GM12878 (cell line): ENCODE results near the gene ARHGEF25.
A peak's percentile ranks its signal among the peaks of the same experiment; 100 is the strongest.

Experiments used
- POU2F2 ChIP-seq: IDR thresholded peaks from 3 replicates; pipeline ENCODE4 v1.6.1; 2011; ENCODE audit warnings: low read depth, mild to moderate bottlenecking, low read length, borderline replicate concordance
- YY1 ChIP-seq: IDR thresholded peaks from 2 replicates; pipeline ENCODE4 v1.6.1; 2011; ENCODE audit warnings: low read depth, mild to moderate bottlenecking, low read length
- TF ChIP-seq, protein P1 (sequence below), 3 experiments: IDR thresholded peaks in 2 of 3; conservative IDR thresholded peaks in 1 of 3; 2 replicates each; pipeline ENCODE4 v1.5.1; 2011; ENCODE audit warnings: low read depth in 3 of 3, low read length in 3 of 3, mild to moderate bottlenecking in 3 of 3, control low read depth in 2 of 3, moderate library complexity in 2 of 3, inconsistent platforms in 1 of 3, mixed read lengths in 1 of 3; ENCODE audit not compliant: control insufficient read depth in 2 of 3, insufficient read depth in 1 of 3; ENCODE audit errors: extremely low read depth in 1 of 3
- TF ChIP-seq, protein P2 (sequence below): IDR thresholded peaks from 2 replicates; pipeline ENCODE4 v1.6.1; 2012; ENCODE audit warnings: improper control_type of control experiment, low read depth, low read length; ENCODE audit not compliant: insufficient replicate concordance

DNA sequence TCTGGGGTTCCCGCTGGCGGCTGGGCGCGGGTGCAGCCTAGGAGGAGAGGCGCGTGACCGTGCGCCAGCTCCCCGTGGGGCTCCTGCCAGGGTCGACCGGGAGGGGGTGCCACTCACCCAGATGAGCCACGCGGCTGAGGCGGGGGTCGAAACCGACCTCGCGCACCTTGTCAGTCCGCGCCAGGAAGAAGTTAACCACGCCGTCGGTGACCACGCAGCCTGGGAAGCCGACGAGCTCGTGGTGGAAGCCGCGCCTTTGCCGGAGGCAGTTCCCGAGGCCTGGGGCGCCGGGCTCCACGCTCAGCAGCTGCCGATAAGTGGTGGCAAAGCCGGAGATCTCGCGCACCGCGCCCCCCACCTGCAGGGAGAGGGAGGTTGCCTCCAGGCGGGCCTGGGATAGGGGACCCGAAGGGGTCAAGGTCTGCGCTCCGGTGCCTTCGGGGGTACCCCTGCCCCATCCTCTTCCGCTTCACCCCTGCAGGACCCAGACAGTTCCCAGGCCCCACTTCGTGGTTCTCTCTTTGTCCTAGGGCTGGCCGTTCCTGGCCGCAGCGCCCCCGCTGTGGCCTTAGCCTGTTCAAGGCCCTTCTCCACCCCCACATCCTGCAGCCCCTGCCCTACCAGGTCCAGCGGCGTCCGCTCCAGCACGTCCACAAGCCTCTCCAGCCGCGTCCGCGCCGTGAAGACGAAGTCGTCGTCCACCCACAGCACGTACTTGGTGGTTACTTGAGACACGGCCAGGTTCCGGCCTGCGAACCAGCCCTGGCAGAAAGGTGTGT, 16.5 kb downstream of the ARHGEF25 start:
- TF ChIP-seq YY1, result no peak
- TF ChIP-seq, protein P1, sequence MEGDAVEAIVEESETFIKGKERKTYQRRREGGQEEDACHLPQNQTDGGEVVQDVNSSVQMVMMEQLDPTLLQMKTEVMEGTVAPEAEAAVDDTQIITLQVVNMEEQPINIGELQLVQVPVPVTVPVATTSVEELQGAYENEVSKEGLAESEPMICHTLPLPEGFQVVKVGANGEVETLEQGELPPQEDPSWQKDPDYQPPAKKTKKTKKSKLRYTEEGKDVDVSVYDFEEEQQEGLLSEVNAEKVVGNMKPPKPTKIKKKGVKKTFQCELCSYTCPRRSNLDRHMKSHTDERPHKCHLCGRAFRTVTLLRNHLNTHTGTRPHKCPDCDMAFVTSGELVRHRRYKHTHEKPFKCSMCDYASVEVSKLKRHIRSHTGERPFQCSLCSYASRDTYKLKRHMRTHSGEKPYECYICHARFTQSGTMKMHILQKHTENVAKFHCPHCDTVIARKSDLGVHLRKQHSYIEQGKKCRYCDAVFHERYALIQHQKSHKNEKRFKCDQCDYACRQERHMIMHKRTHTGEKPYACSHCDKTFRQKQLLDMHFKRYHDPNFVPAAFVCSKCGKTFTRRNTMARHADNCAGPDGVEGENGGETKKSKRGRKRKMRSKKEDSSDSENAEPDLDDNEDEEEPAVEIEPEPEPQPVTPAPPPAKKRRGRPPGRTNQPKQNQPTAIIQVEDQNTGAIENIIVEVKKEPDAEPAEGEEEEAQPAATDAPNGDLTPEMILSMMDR (IDR thresholded peaks at IDR 0.05 in 2 of 3, conservative IDR thresholded peaks at IDR 0.05 in 1 of 3; ENCODE audit: control insufficient read depth in 2 of 3, extremely low read depth in 1 of 3, insufficient read depth in 1 of 3, low read depth in 3 of 3, low read length in 3 of 3), result peak in 1 of 3 experiments; percentile 20; a peak in 2 of 6 replicates
- no peak for TF ChIP-seq POU2F2
- TF ChIP-seq, protein P2, sequence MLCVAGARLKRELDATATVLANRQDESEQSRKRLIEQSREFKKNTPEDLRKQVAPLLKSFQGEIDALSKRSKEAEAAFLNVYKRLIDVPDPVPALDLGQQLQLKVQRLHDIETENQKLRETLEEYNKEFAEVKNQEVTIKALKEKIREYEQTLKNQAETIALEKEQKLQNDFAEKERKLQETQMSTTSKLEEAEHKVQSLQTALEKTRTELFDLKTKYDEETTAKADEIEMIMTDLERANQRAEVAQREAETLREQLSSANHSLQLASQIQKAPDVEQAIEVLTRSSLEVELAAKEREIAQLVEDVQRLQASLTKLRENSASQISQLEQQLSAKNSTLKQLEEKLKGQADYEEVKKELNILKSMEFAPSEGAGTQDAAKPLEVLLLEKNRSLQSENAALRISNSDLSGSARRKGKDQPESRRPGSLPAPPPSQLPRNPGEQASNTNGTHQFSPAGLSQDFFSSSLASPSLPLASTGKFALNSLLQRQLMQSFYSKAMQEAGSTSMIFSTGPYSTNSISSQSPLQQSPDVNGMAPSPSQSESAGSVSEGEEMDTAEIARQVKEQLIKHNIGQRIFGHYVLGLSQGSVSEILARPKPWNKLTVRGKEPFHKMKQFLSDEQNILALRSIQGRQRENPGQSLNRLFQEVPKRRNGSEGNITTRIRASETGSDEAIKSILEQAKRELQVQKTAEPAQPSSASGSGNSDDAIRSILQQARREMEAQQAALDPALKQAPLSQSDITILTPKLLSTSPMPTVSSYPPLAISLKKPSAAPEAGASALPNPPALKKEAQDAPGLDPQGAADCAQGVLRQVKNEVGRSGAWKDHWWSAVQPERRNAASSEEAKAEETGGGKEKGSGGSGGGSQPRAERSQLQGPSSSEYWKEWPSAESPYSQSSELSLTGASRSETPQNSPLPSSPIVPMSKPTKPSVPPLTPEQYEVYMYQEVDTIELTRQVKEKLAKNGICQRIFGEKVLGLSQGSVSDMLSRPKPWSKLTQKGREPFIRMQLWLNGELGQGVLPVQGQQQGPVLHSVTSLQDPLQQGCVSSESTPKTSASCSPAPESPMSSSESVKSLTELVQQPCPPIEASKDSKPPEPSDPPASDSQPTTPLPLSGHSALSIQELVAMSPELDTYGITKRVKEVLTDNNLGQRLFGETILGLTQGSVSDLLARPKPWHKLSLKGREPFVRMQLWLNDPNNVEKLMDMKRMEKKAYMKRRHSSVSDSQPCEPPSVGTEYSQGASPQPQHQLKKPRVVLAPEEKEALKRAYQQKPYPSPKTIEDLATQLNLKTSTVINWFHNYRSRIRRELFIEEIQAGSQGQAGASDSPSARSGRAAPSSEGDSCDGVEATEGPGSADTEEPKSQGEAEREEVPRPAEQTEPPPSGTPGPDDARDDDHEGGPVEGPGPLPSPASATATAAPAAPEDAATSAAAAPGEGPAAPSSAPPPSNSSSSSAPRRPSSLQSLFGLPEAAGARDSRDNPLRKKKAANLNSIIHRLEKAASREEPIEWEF, result no peak
